KOPT-K1 (cell line): ENCODE data around the gene LIMS3.
"Not testable (repeated sequence)": the region's sequence is repeated elsewhere in the genome, so short reads cannot be mapped to it uniquely, and the experiment has no call there.

Experiments
- H3K27ac ChIP-seq: fragments of 200-600 bp; sonication (generic); 2 replicates; pipeline ENCODE4 v1.5.1; 2016; ENCODE audit warnings: antibody characterized with exemption, mild to moderate bottlenecking, low read depth, low read length; ENCODE audit not compliant: poor library complexity, severe bottlenecking
- H3K36me3 ChIP-seq: fragments of 200-600 bp; sonication (generic); 2 replicates; pipeline ENCODE4 v1.5.1; 2017; ENCODE audit warnings: antibody characterized with exemption, mild to moderate bottlenecking, low read length, moderate library complexity; ENCODE audit not compliant: insufficient read depth
- H3K9me3 ChIP-seq: fragments of 200-600 bp; sonication (generic); 2 replicates; pipeline ENCODE4 v1.5.1; 2017; ENCODE audit warnings: antibody characterized with exemption, low read length, mild to moderate bottlenecking; ENCODE audit not compliant: insufficient read depth, poor library complexity, severe bottlenecking

The LIMS3 gene

DNA sequence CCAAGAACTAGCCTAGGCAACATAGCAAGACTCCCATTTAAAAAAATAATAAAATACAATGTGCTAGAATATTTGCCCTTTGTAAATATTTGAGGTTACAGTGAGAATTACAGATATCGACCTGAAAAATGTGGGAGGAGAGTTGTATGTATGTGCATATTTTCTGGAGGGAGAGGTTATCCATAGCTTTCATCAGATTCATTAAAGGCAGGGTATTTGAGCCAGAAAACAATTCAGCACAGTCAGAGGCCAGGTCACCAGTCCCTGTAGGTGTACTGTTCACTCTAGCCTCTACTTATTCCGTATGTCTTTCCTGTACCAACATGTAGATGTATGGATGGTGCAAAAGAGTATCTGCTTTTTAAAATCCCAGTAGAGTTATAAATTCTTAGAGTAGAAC lies 15.4 kb downstream of the LIMS3 start:
- H3K36me3 ChIP-seq, H3K27ac ChIP-seq, H3K9me3 ChIP-seq: not testable (repeated sequence)

DNA sequence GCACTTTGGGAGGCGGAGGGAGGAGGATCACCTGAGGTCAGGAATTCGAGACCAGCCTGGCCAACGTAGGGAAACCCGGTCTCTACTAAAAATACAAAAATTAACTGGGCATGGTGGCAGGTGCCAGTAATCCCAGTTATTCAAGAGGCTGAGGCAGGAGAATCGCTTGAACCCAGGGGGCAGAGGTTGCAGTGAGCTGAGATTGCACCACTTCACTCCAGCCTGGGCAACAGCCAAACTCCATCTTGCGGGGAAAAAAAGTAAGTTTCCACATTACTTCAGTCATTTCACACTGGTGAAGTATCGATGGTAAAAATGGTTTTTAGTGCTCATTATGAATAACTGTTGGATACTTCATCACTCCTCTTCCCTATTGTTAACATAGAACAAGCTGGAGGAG lies 16.1 kb downstream of the LIMS3 start:
- not testable (repeated sequence) for H3K9me3 ChIP-seq, H3K36me3 ChIP-seq, H3K27ac ChIP-seq

DNA sequence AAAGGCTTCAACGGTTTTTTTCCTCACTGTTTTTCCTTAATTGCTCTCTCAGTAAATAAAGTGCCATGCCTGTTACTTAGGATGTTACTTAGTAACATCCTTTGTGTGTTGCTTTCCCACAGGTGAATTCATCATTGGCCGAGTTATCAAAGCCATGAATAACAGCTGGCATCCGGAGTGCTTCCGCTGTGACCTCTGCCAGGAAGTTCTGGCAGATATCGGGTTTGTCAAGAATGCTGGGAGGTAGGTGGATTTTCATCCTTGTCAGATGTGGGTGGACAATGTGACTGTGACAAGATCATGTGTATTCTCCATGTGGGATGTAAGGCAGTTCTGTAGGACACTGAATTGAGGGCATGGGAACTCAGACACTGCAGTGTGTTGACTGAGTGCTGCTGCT lies 17.3 kb downstream of the LIMS3 start:
- H3K36me3 ChIP-seq, H3K27ac ChIP-seq: not testable (repeated sequence)

GRCh38 chr2:109920162-109920561 lies 21.7 kb downstream of the LIMS3 start:
- not testable (repeated sequence) for H3K27ac ChIP-seq, H3K9me3 ChIP-seq, H3K36me3 ChIP-seq

More for the DNA sequence above, 17.3 kb downstream of the LIMS3 start:
- not testable (repeated sequence) for H3K9me3 ChIP-seq

GRCh38 chr2:109921543-109922384 lies 23.3 kb downstream of the LIMS3 start:
- H3K9me3 ChIP-seq, H3K36me3 ChIP-seq, H3K27ac ChIP-seq: not testable (repeated sequence)

DNA sequence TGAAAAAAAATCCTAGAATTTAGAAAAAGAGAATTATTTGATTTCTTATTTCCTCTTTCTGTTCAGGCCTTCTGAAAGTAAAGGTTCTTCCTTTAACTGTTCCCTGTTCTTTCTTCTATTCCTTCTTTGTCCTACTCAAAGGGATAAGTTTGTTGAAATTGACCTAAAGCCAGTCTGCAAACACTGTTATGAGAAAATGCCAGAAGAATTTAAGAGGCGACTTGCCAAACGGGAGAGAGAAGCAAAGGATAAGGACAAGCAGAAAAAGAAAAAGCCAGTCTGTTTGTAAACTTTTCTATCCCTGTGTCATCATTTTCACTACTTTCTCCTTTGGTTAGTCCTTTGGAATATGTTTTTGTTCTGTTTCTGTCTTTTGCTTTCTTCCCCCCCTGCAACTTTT lies 26.0 kb downstream of the LIMS3 start:
- not testable (repeated sequence) for H3K36me3 ChIP-seq, H3K27ac ChIP-seq

GRCh38 chr2:109927803-109928202 lies 29.3 kb downstream of the LIMS3 start:
- H3K36me3 ChIP-seq, H3K27ac ChIP-seq: not testable (repeated sequence)

More for the DNA sequence above, 26.0 kb downstream of the LIMS3 start:
- not testable (repeated sequence) for H3K9me3 ChIP-seq

DNA sequence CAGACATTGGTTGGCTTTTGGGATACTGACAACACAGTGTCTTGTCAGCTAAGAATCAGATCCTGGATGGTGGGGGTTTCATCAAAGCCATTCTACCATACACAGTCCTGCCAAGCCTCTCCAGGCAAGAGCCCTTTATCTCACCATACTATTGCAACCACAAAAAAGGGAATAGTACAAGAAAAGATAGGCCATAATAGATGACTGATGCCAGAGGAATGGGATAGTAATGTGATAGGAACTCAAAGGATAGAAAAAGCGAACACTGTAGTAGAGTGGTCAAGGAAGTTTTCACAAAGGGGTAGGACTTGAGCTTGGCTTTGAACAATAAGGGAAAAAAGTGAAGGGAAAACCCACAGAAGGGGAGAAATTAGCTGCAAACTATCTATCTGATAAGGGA lies 30.7 kb downstream of the LIMS3 start:
- H3K36me3 ChIP-seq, H3K9me3 ChIP-seq, H3K27ac ChIP-seq: not testable (repeated sequence)

More at GRCh38 chr2:109927803-109928202, 29.3 kb downstream of the LIMS3 start:
- not testable (repeated sequence) for H3K9me3 ChIP-seq

GRCh38 chr2:109936534-109936933 lies 38.0 kb downstream of the LIMS3 start:
- H3K36me3 ChIP-seq, H3K9me3 ChIP-seq, H3K27ac ChIP-seq: not testable (repeated sequence)

DNA sequence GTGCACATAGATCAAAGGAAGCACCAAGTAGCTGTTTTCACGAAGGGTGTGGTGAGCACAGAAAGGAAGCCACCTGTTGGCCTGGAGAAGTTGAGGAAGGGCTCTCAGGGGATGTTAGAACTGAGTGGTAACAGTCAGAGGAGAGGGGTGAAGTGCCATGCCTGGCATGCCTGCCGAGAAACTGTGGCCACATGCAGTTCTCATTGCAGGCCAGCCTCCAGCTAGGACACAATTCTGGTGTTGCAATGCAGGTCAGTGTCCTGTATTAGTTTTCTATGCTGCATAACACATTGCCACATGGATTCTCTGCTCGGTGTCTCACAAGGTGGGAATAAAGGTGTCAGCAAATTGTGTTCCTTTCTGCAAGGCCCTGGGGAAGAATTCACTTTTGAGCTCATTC lies 46.9 kb downstream of the LIMS3 start:
- H3K36me3 ChIP-seq, H3K27ac ChIP-seq, H3K9me3 ChIP-seq: not testable (repeated sequence)

DNA sequence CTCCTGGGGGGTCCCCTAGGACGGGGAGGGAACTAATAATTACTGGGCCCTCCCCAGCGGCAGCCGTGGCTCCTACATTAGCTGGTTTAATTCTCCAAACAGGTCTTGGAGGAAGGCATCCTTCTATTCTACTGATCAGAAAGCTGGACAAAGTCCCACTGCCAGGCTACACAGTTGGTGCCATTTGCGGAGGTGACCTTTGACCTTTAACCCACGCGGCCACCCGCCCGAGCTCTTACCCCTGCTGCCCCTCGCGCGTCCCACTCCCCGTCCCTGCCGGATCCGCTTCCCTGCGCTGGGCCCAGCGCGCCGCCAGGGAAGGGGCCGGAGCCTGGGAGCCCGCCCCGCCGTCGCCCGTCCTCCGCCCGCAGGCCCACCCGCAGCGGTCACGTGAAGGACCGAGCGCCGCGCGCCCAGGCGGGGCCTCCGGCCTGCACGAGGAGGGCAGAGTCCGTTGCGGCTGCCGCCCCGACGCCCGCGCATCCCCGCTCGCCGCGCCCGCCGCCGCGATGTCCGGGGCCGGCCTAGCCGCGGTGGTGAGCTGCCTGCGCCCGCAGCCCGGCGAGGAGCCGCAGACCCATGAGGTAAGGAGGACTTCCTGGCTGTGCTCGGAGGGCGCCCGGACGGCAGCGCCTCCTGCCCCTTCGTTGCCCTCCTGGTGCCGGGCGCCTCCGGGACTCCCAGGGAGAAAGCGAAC lies 48.9 kb downstream of the LIMS3 start:
- not testable (repeated sequence) for H3K9me3 ChIP-seq, H3K27ac ChIP-seq, H3K36me3 ChIP-seq

- H3K36me3 ChIP-seq: not testable (repeated sequence)
Observed at GRCh38 chr2:109947959-109948520, 49.6 kb downstream of the LIMS3 start.

DNA sequence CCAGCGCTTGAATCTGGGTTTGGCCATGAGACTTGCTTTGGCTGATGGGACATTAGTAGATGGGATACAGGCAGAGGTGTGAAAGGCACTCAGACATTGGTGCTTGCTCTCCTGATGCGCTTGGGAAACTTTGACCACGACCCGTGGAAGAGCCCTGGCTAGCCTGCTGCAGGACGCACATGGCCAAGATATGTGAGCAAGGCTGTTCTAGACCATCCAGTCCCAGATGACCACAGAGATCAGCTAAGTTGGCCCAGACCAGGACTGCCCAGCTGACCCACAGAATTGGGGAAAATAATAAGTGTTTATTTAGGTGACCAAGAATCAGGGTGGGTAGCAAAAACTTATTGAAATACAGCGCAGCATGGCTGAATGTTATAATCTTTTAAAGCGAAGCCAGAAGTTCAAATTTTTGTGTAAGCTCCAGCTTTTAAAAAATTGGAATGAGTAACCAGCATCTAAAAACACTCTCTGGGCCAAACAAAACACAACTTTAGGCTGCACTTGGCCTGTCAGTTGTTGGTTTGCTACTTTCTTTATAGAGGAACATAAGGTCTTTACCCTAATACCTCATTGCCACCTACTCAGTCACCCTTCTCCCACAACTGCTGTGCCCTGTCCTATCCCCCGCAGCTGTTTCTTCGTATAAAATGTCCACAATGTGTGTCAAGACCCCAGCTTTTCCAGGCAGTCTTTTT lies 51.8 kb downstream of the LIMS3 start:
- H3K9me3 ChIP-seq, H3K36me3 ChIP-seq, H3K27ac ChIP-seq: not testable (repeated sequence)

More at GRCh38 chr2:109947959-109948520, 49.6 kb downstream of the LIMS3 start:
- H3K9me3 ChIP-seq, H3K27ac ChIP-seq: not testable (repeated sequence)

- H3K36me3 ChIP-seq, H3K27ac ChIP-seq, H3K9me3 ChIP-seq: not testable (repeated sequence)
Observed at GRCh38 chr2:109963942-109964341, 65.5 kb downstream of the LIMS3 start.

- H3K27ac ChIP-seq, H3K36me3 ChIP-seq, H3K9me3 ChIP-seq: not testable (repeated sequence)
Observed at GRCh38 chr2:109965482-109965881, 67.0 kb downstream of the LIMS3 start.
